ENCODE data around the gene SUFU. TPM values are rescaled to one million over a fixed set of nuclear protein-coding genes. Genes with fewer than 3 reads are reported as not detected.

Gene SUFU
- total and polyA plus RNA-seq, 2 experiments from 2014 or later = 2.8 to 5.6 TPM

GRCh38 chr10:102615361-102615760, 111.6 kb downstream of the SUFU start:
- H3K27ac Mint-ChIP-seq = peak overlapping the region; percentile 73; the same call in 1 of the 2 replicates
- peaks cover 28% of the 10 kb centered on the region for H3K4me1 Mint-ChIP-seq
- peaks cover 7% of the 10 kb centered on the region for H3K27me3 Mint-ChIP-seq (ENCODE audit: insufficient read depth, low read depth, poor library complexity)
- Histone ChIP-seq H2AFZ (no peak overlapping the region), H3K9me2 (ENCODE audit: insufficient read depth) (no peaks in the 10 kb centered on the region), H3K79me2 (replicated peaks; ENCODE audit: insufficient read depth) (no peaks in the 10 kb centered on the region), H3K4me1 (ENCODE audit: insufficient read depth) (peaks cover 3% of the 10 kb centered on the region; the same call in 1 of the 2 replicates), H4K20me1 (replicated peaks; ENCODE audit: insufficient read depth) (no peaks in the 10 kb centered on the region), H3K4me2 (0 out of 2 replicates have a peak overlapping the region, but pooled peaks have one; percentile 55), H3F3A (replicated peaks; ENCODE audit: low read depth) (no peaks in the 10 kb centered on the region), H3K27me3 (ENCODE audit: insufficient read depth) (no peaks in the 10 kb centered on the region), H3K36me3 (ENCODE audit: insufficient read depth) (no peaks in the 10 kb centered on the region), H3K4me3 (no peak overlapping the region), H3K27ac (ENCODE audit: low read depth) (no peak overlapping the region; the same call in 1 of the 2 replicates)
- TF ChIP-seq, protein P1, sequence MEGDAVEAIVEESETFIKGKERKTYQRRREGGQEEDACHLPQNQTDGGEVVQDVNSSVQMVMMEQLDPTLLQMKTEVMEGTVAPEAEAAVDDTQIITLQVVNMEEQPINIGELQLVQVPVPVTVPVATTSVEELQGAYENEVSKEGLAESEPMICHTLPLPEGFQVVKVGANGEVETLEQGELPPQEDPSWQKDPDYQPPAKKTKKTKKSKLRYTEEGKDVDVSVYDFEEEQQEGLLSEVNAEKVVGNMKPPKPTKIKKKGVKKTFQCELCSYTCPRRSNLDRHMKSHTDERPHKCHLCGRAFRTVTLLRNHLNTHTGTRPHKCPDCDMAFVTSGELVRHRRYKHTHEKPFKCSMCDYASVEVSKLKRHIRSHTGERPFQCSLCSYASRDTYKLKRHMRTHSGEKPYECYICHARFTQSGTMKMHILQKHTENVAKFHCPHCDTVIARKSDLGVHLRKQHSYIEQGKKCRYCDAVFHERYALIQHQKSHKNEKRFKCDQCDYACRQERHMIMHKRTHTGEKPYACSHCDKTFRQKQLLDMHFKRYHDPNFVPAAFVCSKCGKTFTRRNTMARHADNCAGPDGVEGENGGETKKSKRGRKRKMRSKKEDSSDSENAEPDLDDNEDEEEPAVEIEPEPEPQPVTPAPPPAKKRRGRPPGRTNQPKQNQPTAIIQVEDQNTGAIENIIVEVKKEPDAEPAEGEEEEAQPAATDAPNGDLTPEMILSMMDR (conservative IDR thresholded peaks at IDR 0.05; ENCODE audit: low read depth in 2 of 2) = peak; percentile 66 to 87
- no peak for TF ChIP-seq REST (IDR thresholded peaks at IDR 0.05; ENCODE audit: unreplicated experiment)
- TF ChIP-seq POLR2AphosphoS5 (IDR thresholded peaks at IDR 0.05; ENCODE audit: low read depth) = no peak
- H3K4me3 Mint-ChIP-seq = no peak overlapping the region; the same call in 2 of the 3 replicates
- H3K36me3 Mint-ChIP-seq (ENCODE audit: low read depth) = no peaks in the 10 kb centered on the region; the same call in 2 of the 3 replicates
- H3K9me3 Mint-ChIP-seq = no peaks in the 10 kb centered on the region
- ATAC-seq (peak; percentile 87), DNase-seq (ENCODE audit: low spot score) (peak; percentile 80)

- Mint-ChIP-seq H3K4me3 (no peak overlapping the region), H3K27ac (no peak overlapping the region), H3K27me3 (ENCODE audit: insufficient read depth, low read depth, poor library complexity) (peaks cover 7% of the 10 kb centered on the region), H3K9me3 (no peaks in the 10 kb centered on the region), H3K36me3 (ENCODE audit: low read depth) (no peaks in the 10 kb centered on the region; the same call in 2 of the 3 replicates), H3K4me1 (peaks cover 31% of the 10 kb centered on the region)
- Histone ChIP-seq H3K27ac (ENCODE audit: low read depth) (no peak overlapping the region), H3K9me2 (ENCODE audit: insufficient read depth) (no peaks in the 10 kb centered on the region), H3K79me2 (replicated peaks; ENCODE audit: insufficient read depth) (no peaks in the 10 kb centered on the region), H3K36me3 (ENCODE audit: insufficient read depth) (no peaks in the 10 kb centered on the region), H2AFZ (no peak overlapping the region), H3K4me3 (no peak overlapping the region), H3K27me3 (ENCODE audit: insufficient read depth) (no peaks in the 10 kb centered on the region), H4K20me1 (replicated peaks; ENCODE audit: insufficient read depth) (no peaks in the 10 kb centered on the region), H3F3A (replicated peaks; ENCODE audit: low read depth) (no peaks in the 10 kb centered on the region), H3K4me2 (no peak overlapping the region), H3K4me1 (ENCODE audit: insufficient read depth) (peaks cover 3% of the 10 kb centered on the region; the same call in 1 of the 2 replicates)
- no peak for DNase-seq (ENCODE audit: low spot score)
- no peak for ATAC-seq
- TF ChIP-seq REST (IDR thresholded peaks at IDR 0.05; ENCODE audit: unreplicated experiment) = no peak
- no peak for TF ChIP-seq CREB1 (CRISPR knock-in tag; IDR thresholded peaks at IDR 0.05; ENCODE audit: low read depth)
- TF ChIP-seq ZNF114 (CRISPR knock-in tag; IDR thresholded peaks at IDR 0.05) = no peak
- no peak for TF ChIP-seq JUNB (IDR thresholded peaks at IDR 0.05; ENCODE audit: unreplicated experiment)
- TF ChIP-seq, protein P2, sequence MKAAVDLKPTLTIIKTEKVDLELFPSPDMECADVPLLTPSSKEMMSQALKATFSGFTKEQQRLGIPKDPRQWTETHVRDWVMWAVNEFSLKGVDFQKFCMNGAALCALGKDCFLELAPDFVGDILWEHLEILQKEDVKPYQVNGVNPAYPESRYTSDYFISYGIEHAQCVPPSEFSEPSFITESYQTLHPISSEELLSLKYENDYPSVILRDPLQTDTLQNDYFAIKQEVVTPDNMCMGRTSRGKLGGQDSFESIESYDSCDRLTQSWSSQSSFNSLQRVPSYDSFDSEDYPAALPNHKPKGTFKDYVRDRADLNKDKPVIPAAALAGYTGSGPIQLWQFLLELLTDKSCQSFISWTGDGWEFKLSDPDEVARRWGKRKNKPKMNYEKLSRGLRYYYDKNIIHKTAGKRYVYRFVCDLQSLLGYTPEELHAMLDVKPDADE (IDR thresholded peaks at IDR 0.05) = no peak
- TF ChIP-seq POLR2AphosphoS5 (IDR thresholded peaks at IDR 0.05; ENCODE audit: low read depth) = no peak
- no peak for TF ChIP-seq NANOG (IDR thresholded peaks at IDR 0.05; ENCODE audit: borderline replicate concordance)
- TF ChIP-seq STAT1 (IDR thresholded peaks at IDR 0.05; ENCODE audit: unreplicated experiment) = no peak
- no peak for TF ChIP-seq EZH2 (IDR thresholded peaks at IDR 0.05; ENCODE audit: low read depth, unreplicated experiment)
Observed at GRCh38 chr10:102616066-102616770, 112.4 kb downstream of the SUFU start.
